HAP-1 (cell line): ENCODE results near the gene FARP2.
"Not testable (repeated sequence)": the region's sequence is repeated elsewhere in the genome, so short reads cannot be mapped to it uniquely, and the experiment has no call there.

Source experiments
- DNase-seq, 2 experiments: peaks; one replicate each; pipeline ENCODE4 v3.0.0-alpha.2; 2016 to 2020; ENCODE audit warnings: low spot score in 2 of 2
- H3K27me3 ChIP-seq: fragments of 250-450 bp; sonication (Bioruptor Pico); 2 replicates; pipeline ENCODE4 v1.5.1; 2020; ENCODE audit warnings: low read depth, mild to moderate bottlenecking, moderate library complexity
- H3K36me3 ChIP-seq: fragments of 250-450 bp; sonication (Bioruptor Pico); replicated peaks from 2 replicates; pipeline ENCODE4 v1.5.1; 2020; ENCODE audit warnings: mild to moderate bottlenecking
- H3K4me1 ChIP-seq: fragments of 250-450 bp; sonication (Bioruptor Pico); 2 replicates; pipeline ENCODE4 v1.5.1; 2020; ENCODE audit warnings: mild to moderate bottlenecking
- H3K4me3 ChIP-seq: fragments of 250-450 bp; sonication (Bioruptor Pico); 2 replicates; pipeline ENCODE4 v1.5.1; 2020; ENCODE audit warnings: mild to moderate bottlenecking, moderate library complexity
- H3K9me3 ChIP-seq: fragments of 250-450 bp; sonication (Bioruptor Pico); 2 replicates; pipeline ENCODE4 v1.5.1; 2020; ENCODE audit warnings: mild to moderate bottlenecking, moderate library complexity
- in situ Hi-C: fragments of 300-500 bp; cut with MboI; formaldehyde crosslinking; loops from 3 replicates; pipeline ENCODE4 v1.14.3; 2020; ENCODE audit warnings: low sequenced_read_pairs, inconsistent platforms, mixed read lengths

FARP2 gene

DNA sequence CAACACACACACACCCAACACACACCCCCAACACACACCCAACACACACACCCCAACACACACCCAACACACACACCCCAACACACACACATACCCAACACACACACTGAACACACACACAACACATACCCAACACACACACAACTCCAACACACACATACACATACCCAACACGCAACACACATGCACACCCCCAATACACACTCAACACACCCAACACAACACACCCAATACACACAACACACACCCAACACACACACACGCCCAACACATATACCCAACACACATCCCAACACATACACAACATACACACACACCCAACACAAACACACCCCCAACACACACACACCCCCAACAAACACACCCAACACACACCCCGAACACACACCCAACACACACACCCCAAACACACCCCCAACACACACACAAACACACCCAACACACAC lies 160.5 kb downstream of the FARP2 start:
- Histone ChIP-seq H3K9me3 (no peaks in the 10 kb centered on the region), H3K4me3 (no peak overlapping the region)
- in situ Hi-C loops = no loop called here

DNA sequence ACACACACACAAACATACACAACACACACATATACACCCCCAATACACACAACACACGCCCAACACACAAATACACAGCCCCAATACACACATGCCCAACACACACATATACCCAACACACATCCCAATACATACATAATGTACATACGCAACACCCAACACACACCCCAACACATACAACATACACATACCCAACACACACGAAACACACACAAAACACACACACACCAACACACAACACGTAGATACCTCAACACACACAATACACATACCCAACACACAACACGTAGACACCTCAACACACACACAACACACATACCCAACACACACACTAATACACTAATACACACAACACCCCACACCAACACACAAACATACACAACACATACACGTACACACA lies 161.2 kb downstream of the FARP2 start:
- in situ Hi-C loops = no loop called here
- DNase-seq = no peak
- Histone ChIP-seq H3K27me3 (no peaks in the 10 kb centered on the region), H3K9me3 (no peaks in the 10 kb centered on the region), H3K4me1 (no peaks in the 10 kb centered on the region), H3K36me3 (no peaks in the 10 kb centered on the region), H3K4me3 (no peak overlapping the region)

More for the DNA sequence above, 160.5 kb downstream of the FARP2 start:
- Histone ChIP-seq H3K27me3 (no peaks in the 10 kb centered on the region), H3K36me3 (no peaks in the 10 kb centered on the region), H3K4me1 (no peaks in the 10 kb centered on the region)
- DNase-seq = no peak

DNA sequence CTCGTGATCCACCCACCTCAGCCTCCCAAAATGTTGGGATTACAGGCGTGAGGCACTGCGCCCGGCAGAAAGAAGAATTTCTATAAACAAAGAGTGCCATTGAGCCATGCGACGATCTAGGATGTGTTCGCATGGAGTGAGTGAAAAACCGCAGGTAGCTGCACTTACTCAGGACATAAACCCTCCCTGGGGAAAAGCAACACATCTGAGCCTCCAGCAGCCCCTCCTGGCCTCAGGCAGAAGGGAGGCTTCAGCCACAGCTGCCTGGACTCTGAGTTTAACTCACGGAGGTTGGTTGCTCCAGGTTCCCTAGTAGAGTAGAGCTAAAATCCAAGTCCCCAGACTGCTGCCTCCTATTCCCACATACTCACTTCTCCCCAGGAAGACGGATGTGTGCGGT lies 163.6 kb downstream of the FARP2 start:
- Histone ChIP-seq H3K4me1 (no peaks in the 10 kb centered on the region), H3K9me3 (0 out of 2 replicates have a peak, but pooled peaks cover 4% of the 10 kb centered on the region), H3K4me3 (no peak overlapping the region), H3K36me3 (no peaks in the 10 kb centered on the region), H3K27me3 (no peaks in the 10 kb centered on the region)
- in situ Hi-C loops = no loop called here
- no peak for DNase-seq

DNA sequence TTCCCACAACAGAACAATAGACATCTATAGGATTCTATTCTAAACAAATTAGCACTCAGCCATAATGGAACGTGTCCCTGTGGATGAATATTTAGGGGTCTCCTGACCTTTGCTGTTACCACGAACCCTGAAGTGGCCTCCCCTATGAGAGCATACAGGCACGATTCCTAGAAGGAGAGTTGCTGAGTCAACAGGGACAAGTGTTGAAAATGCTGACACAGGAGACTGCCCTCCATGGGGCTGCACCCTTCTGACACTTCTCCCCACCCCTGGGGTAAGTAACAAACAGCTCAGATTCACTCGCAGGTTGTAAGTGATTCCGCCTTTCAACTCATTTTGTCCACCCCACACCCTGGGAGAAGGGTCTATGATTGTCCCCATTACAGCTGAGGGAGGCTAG lies 166.4 kb downstream of the FARP2 start:
- no peaks in the 10 kb centered on the region for H3K4me1 ChIP-seq

DNA sequence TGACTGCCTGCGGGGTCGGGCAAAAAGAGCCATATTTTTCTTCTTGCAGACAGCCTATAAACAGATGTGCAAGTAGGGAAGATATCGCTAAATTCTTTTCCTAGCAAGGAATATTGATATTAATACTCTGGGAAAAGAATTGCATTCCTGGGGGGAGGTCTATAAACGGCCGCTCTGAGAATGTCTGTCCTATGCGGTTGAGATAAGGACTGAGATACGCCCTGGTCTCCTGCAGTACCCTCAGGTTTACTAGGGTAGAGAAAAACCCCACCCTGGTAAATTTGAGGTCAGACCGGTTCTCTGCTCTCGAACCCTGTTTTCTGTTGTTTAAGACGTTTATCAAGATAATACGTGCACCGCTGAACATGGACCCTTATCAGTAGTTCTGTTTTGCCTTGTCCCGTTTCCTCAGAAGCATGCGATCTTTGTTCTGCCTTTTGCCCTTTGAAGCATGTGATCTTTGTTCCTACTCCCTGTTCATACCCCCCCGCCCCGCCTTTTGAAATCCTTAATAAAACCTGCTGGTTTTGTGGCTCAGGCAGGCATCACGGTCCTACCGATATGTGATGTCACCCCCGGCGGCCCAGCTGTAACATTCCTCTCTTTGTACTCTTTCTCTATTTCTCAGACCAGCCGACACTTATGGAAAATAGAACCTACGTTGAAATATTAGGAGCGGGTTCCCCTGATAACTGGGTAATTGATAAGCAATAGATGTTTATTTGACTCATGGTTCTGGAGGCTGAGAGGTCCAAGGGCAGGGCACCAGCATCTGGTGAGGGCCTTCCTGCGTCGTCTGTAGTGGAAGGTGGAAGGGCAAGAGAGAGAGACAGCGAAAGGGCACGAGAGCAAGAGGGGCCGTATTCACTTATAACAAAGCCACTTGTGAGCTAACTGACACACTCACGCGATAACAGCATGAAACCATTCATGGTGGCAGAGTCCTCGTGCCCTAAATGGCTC lies 170.0 kb downstream of the FARP2 start:
- in situ Hi-C loops = not testable (repeated sequence)

More for the DNA sequence above, 166.4 kb downstream of the FARP2 start:
- in situ Hi-C loops = no loop called here
- DNase-seq = no peak
- Histone ChIP-seq H3K4me3 (no peak overlapping the region), H3K9me3 (peaks cover 10% of the 10 kb centered on the region; the same call in 1 of the 2 replicates), H3K36me3 (no peaks in the 10 kb centered on the region), H3K27me3 (no peaks in the 10 kb centered on the region)

DNA sequence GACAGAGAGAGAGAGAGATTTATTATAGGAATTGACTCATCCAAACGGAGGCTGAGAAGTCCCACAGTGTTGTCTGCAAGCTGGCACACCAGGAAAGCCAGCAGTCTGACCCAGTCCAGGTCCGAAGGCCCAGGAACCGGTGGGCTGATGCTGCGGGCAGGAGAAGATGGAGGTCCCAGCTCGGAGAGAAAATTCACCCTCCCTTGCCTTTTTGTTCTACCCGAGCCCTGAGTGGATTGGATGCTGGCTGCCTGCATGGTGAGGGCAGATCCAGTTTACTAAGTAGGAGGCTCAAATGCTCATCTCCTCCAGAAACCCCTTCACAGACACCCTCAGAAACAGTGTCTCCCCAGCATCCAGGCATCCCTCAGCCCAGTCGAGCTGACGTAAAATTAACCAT lies 174.5 kb downstream of the FARP2 start:
- no peaks in the 10 kb centered on the region; the same call in 1 of the 2 replicates for H3K9me3 ChIP-seq
- H3K4me3 ChIP-seq = no peak overlapping the region
- DNase-seq = no peak
- in situ Hi-C loops = no loop called here
- H3K27me3 ChIP-seq = no peaks in the 10 kb centered on the region
- no peaks in the 10 kb centered on the region for H3K4me1 ChIP-seq
- no peaks in the 10 kb centered on the region for H3K36me3 ChIP-seq

More for the DNA sequence above, 170.0 kb downstream of the FARP2 start:
- H3K4me3 ChIP-seq, H3K27me3 ChIP-seq, H3K36me3 ChIP-seq, H3K4me1 ChIP-seq, H3K9me3 ChIP-seq, DNase-seq: not testable (repeated sequence)

DNA sequence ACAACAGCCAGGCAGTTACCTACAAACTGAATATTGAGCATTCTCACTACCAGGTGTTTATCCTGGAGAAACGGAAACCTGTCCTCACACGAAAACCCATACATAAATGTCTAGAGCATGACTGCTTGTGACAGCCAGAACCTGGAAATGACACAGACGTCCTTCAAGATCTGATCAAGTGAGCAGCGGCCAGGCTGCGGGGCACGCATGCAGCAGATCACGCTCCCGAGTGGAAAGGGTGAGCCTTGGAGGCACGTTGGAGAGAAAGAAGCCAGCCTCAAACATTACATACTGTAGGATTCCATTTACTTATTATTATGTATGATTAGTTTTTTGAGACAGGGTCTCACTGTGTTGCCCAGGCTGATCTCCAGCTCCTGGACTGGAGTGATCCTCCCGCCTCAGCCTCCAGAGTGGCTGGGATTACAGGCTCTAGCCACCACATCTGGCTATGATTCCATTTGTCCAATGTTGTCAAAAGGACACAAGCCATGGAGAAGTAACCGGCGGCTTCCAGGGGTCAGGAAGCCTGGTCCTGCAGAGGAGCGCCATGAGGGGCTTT lies 175.2 kb downstream of the FARP2 start:
- Histone ChIP-seq H3K9me3 (no peaks in the 10 kb centered on the region), H3K4me3 (no peak overlapping the region), H3K36me3 (no peaks in the 10 kb centered on the region), H3K4me1 (no peaks in the 10 kb centered on the region), H3K27me3 (no peaks in the 10 kb centered on the region)
- in situ Hi-C loops = no loop called here
- no peak for DNase-seq

DNA sequence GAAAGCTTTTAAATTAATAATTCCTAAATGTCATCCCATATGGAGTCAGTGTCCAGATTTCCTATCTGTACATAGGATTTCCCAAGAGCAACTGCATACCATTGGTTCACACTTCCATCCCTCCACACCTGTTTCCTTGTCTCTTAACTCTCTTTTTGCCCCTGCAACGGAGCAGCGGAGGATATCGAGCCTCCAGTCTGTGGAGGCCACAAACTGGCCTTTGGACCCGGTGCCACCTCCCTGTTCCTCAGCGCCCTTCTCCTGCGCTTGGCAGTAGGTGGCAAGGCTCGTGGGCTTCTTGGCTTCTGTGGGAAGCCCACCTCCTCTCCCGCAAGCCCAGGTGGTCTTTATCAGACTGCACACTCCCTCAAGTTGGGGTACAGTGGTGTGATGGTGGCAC lies 176.1 kb downstream of the FARP2 start:
- no peak overlapping the region for H3K4me3 ChIP-seq
- no peaks in the 10 kb centered on the region for H3K4me1 ChIP-seq
- no peak for DNase-seq
- in situ Hi-C loops = no loop called here
- H3K27me3 ChIP-seq = no peaks in the 10 kb centered on the region
- no peaks in the 10 kb centered on the region for H3K9me3 ChIP-seq
- no peaks in the 10 kb centered on the region for H3K36me3 ChIP-seq

DNA sequence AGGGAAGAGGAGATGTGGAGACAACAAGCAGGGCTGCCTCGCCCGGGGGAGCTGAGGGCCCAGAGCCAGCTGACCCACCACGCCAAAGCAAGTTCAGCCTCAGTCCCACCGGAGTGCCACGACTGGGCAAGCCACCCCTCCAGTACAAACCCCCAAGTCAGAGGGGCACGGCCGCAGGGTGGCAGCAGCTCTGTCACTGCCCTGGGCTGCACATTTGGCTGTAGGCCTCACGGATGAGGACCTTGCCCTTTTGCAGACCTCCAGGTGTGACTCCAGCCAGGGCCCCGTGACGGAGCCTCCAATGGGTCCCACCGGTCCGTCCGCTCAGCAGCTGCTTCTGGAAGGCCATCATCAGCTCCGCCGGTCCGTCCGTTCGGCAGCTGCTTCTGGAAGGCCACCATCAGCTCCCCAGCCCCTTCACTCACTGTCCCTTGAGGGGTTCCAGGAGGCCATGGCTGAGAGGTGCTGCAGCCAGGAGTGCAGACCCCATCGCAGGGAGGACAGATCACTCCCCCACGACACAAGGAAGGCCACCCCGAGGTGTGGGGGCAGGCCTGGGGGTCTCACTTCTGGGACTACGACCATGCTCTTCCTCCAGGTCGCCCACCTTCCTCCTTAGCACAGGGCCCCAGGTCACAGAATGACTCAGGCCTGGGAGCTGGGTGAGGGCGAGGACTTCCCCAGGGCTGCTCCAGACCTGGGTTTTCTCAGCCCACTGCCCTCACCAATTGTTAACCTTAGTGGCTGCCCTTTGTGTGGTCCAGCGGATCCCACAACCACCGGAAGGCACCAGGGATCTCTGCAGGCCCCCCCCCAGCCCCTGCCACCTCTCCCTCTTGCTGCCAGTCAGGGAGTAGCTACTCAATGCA lies 176.9 kb downstream of the FARP2 start:
- DNase-seq = no peak
- Histone ChIP-seq H3K4me1 (no peaks in the 10 kb centered on the region), H3K9me3 (no peaks in the 10 kb centered on the region), H3K27me3 (no peaks in the 10 kb centered on the region), H3K4me3 (no peak overlapping the region), H3K36me3 (no peaks in the 10 kb centered on the region)
- in situ Hi-C loops = no loop called here

DNA sequence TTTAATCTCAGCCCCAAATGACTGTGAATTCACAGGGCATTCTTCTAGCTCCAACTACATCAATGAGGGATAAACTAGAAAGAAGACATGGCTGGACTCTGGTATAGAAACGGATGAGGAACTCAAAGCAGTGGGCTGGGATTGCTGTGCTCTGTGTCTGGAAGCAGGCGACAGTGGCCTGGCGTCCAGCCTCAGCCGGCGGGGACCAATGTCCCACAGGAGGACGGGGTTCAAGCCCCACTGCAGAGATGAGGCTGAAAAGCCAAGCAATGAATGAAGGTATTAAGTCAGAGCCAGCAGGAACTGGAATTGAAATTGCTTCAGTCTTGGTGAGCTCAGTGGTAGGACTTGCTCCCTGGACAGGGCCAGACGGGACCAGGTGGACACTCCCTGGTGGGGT lies 178.2 kb downstream of the FARP2 start:
- H3K4me3 ChIP-seq = no peak overlapping the region
- in situ Hi-C loops = no loop called here
- no peaks in the 10 kb centered on the region for H3K27me3 ChIP-seq
- H3K9me3 ChIP-seq = no peaks in the 10 kb centered on the region
- H3K36me3 ChIP-seq = no peaks in the 10 kb centered on the region
- H3K4me1 ChIP-seq = no peaks in the 10 kb centered on the region
- no peak for DNase-seq

DNA sequence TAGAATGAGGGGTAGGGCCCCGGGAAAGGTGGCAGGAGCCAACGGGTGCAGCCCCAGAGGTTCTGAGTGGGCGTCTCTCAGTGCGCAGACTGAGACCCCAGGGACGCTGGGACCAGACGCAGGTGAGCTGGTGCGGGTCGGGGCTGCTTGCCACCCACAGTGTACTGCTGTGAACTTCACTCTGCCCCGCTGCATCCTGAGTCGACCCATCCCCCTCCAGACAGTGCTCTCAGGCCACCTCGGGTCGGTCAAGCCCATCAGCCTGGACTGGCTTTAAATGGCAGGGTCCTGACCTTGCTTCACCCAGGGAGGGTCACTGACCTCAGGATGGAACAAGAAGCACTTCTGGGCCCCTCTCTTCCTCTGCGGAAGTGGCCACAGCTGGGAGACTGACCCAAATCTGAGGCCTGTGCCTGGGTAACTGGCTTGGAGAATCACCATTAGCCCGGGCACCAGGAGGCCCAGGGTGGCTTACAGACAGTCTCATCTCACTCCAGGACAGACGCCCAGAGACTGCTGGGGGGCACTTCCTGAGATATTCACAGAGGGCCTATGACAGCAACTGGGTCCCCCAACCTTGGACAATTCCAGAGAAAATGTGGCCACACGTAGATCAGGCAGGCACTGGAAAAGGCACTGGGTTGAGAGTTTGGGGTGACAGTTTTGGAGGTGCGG lies 178.8 kb downstream of the FARP2 start:
- H3K4me3 ChIP-seq = no peak overlapping the region
- no peaks in the 10 kb centered on the region for H3K4me1 ChIP-seq
- H3K27me3 ChIP-seq = no peaks in the 10 kb centered on the region
- no peak for DNase-seq
- H3K36me3 ChIP-seq = no peaks in the 10 kb centered on the region
- H3K9me3 ChIP-seq = no peaks in the 10 kb centered on the region
- in situ Hi-C loops = no loop called here

DNA sequence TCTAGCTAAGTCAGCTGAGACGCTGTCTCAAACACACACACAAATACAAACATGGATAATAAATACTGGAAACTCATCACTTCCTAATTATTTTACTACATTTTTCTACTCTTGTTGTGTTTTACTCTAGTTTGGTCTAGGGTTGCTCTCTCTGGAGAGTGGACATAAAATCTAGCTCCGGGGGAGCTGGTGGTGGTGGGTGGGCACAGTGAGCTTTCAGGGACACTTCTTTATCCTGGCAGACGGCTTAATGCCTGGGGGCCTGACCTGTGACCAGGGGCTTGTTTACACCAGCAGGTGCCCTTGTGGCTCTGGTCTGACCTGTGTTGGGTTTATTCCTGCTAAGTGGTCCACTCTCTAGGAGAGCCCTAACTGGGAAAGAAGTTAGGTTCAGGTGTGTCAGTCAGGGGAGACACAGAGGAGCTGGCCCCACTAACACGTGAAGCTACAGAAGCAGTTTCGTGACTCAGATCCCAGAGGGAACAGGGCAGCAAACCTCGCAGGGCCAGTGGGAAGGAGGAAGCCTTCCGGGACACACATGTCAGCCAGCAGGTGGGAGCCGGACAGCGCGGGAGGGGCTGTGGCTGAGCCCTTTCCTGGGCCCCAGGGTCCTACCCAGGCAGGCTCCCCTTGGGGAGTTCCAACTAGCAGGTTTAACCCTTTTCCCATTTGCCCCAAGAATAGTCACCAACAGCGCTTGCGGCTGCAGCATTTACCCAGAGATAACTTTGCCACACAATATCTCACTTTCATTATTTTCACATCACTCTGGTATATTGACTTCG lies 180.0 kb downstream of the FARP2 start:
- no peaks in the 10 kb centered on the region for H3K9me3 ChIP-seq
- H3K36me3 ChIP-seq = no peaks in the 10 kb centered on the region
- H3K27me3 ChIP-seq = no peaks in the 10 kb centered on the region
- DNase-seq = no peak
- no peak overlapping the region for H3K4me3 ChIP-seq
- H3K4me1 ChIP-seq = peaks cover 7% of the 10 kb centered on the region; the same call in 1 of the 2 replicates
- in situ Hi-C loops = no loop called here
